SK-N-SH (cell line): Measurements from ENCODE around the gene OSBPL9. TPM values are rescaled to one million over a fixed set of nuclear protein-coding genes. Genes with fewer than 3 reads are reported as not detected.

Experiments
- CTCF ChIA-PET: fragments of 300-600, 350-600 bp; formaldehyde crosslinking; extraction: SDS; loops from one replicate; lab custom pipeline; 2021; lab: Yijun Ruan, JAX
- POLR2A ChIA-PET: fragments of 350-600 bp; sonication (Branson Sonifier 250); formaldehyde crosslinking; extraction: SDS; loops from one replicate; lab custom pipeline; 2020; ENCODE audit warnings: antibody characterized with exemption, inconsistent platforms; lab: Yijun Ruan, JAX
- DNase-seq: peaks from one replicate; pipeline ENCODE4 v3.0.0; 2012
- H2AFZ ChIP-seq: fragments of 200-600 bp; sonication (generic); 2 replicates; pipeline ENCODE4 v1.8.1; 2016; ENCODE audit warnings: antibody characterized with exemption, mild to moderate bottlenecking, low read depth
- H3F3A ChIP-seq: fragments of 200-600 bp; sonication (generic); replicated peaks from 2 replicates; pipeline ENCODE3; 2016; ENCODE audit warnings: antibody characterized with exemption, mild to moderate bottlenecking; ENCODE audit not compliant: insufficient read depth
- H3K27ac ChIP-seq, 2 experiments: fragments of 200-500 bp in 1 of 2; fragments of 200-600 bp in 1 of 2; sonication (Bioruptor generic) in 1 of 2; sonication (generic), shearing (Covaris generic) in 1 of 2; 2 replicates each; pipeline versions ENCODE4 v1.5.1 to v1.6.1; 2014 to 2016; ENCODE audit warnings: low read depth in 2 of 2, inconsistent platforms in 1 of 2, low read length in 1 of 2, mild to moderate bottlenecking in 1 of 2, mixed read lengths in 1 of 2
- H3K27me3 ChIP-seq: fragments of 200-600 bp; sonication (generic), shearing (Covaris generic); 2 replicates; pipeline ENCODE4 v1.6.1; 2016; ENCODE audit warnings: mixed run types; ENCODE audit not compliant: insufficient read depth
- H3K36me3 ChIP-seq, 2 experiments: fragments of 200-500 bp in 1 of 2; fragments of 200-600 bp in 1 of 2; sonication (Bioruptor generic) in 1 of 2; sonication (generic) in 1 of 2; replicated peaks in 1 of 2; 2 replicates each; pipeline versions ENCODE3 to v1.5.1; 2014 to 2016; ENCODE audit warnings: low read length in 1 of 2, mild to moderate bottlenecking in 1 of 2; ENCODE audit not compliant: insufficient read depth in 2 of 2, control insufficient read depth in 1 of 2
- H3K4me1 ChIP-seq, 2 experiments: fragments of 200-500 bp in 1 of 2; fragments of 200-600 bp in 1 of 2; sonication (Bioruptor generic) in 1 of 2; sonication (generic), shearing (Covaris generic) in 1 of 2; 2 replicates each; pipeline versions ENCODE4 v1.5.1 to v1.6.1; 2014 to 2016; ENCODE audit warnings: low read depth in 1 of 2, low read length in 1 of 2, mixed run types in 1 of 2; ENCODE audit not compliant: insufficient read depth in 2 of 2, control insufficient read depth in 1 of 2
- H3K4me2 ChIP-seq: fragments of 200-600 bp; sonication (generic), shearing (Covaris generic); 2 replicates; pipeline ENCODE4 v1.6.1; 2017; ENCODE audit warnings: mixed run types
- H3K4me3 ChIP-seq, 2 experiments: fragments of 200-500 bp in 1 of 2; fragments of 200-600 bp in 1 of 2; sonication (Bioruptor generic) in 1 of 2; sonication (generic), shearing (Covaris generic) in 1 of 2; 2 replicates each; pipeline versions ENCODE4 v1.5.1 to v1.8.1; 2014 to 2016; ENCODE audit warnings: low read depth in 2 of 2, inconsistent platforms in 1 of 2, low read length in 1 of 2, mild to moderate bottlenecking in 1 of 2, mixed read lengths in 1 of 2, moderate library complexity in 1 of 2
- H3K79me2 ChIP-seq: fragments of 200-600 bp; sonication (generic); 2 replicates; pipeline ENCODE4 v1.8.1; 2017; ENCODE audit warnings: mild to moderate bottlenecking; ENCODE audit not compliant: insufficient read depth
- H3K9ac ChIP-seq: fragments of 200-600 bp; sonication (generic); 2 replicates; pipeline ENCODE4 v1.6.1; 2017; ENCODE audit warnings: mixed run types
- H3K9me2 ChIP-seq: fragments of 200-600 bp; sonication (generic); 2 replicates; pipeline ENCODE4 v1.6.1; 2017; ENCODE audit warnings: mixed run types
- H3K9me3 ChIP-seq: fragments of 200-600 bp; sonication (generic); 2 replicates; pipeline ENCODE4 v1.6.1; 2017; ENCODE audit warnings: mixed run types, mild to moderate bottlenecking, moderate library complexity
- H4K20me1 ChIP-seq: fragments of 200-600 bp; sonication (generic); 2 replicates; pipeline ENCODE4 v1.6.1; 2017; ENCODE audit warnings: mild to moderate bottlenecking, mixed run types; ENCODE audit not compliant: insufficient read depth
- CHD2 ChIP-seq: fragments of 150-350 bp; IDR thresholded peaks from 2 replicates; pipeline ENCODE4 v1.6.1; 2018; ENCODE audit warnings: low read length; ENCODE audit not compliant: partially characterized antibody
- CTCF ChIP-seq: fragments of 200-600 bp; sonication (generic); IDR thresholded peaks from 2 replicates; pipeline ENCODE4 v1.6.1; 2017; ENCODE audit warnings: antibody characterized with exemption, mild to moderate bottlenecking, moderate library complexity
- ELF1 ChIP-seq: IDR thresholded peaks from 2 replicates; pipeline ENCODE4 v1.4.0; 2012
- FOXJ3 ChIP-seq: sonication (generic); formaldehyde crosslinking; IDR thresholded peaks from 2 replicates; pipeline ENCODE4 v1.5.1; 2020; ENCODE audit warnings: mild to moderate bottlenecking, missing genetic modification reagents
- GABPA ChIP-seq: IDR thresholded peaks from 2 replicates; pipeline ENCODE4 v1.4.0; 2012; ENCODE audit warnings: low read depth, mild to moderate bottlenecking
- JUND ChIP-seq: IDR thresholded peaks from 2 replicates; pipeline ENCODE4 v1.4.0; 2012
- MEF2A ChIP-seq: IDR thresholded peaks from 2 replicates; pipeline ENCODE4 v1.4.0; 2012; ENCODE audit warnings: low read depth, borderline replicate concordance
- MXI1 ChIP-seq: IDR thresholded peaks from 2 replicates; pipeline ENCODE4 v1.6.1; 2012; ENCODE audit warnings: mild to moderate bottlenecking, low read depth, low read length, improper control_type of control experiment
- NRF1 ChIP-seq: IDR thresholded peaks from 2 replicates; pipeline ENCODE4 v1.6.1; 2012; ENCODE audit warnings: low read depth, mild to moderate bottlenecking, low read length
- POLR2AphosphoS5 ChIP-seq: IDR thresholded peaks from 2 replicates; pipeline ENCODE4 v1.6.1; 2012; ENCODE audit warnings: low read depth, low read length
- RAD21 ChIP-seq: IDR thresholded peaks from 2 replicates; pipeline ENCODE4 v1.6.1; 2012; ENCODE audit warnings: mild to moderate bottlenecking, low read length
- RCOR1 ChIP-seq: fragments of 150-350 bp; IDR thresholded peaks from 2 replicates; pipeline ENCODE4 v1.6.1; 2017; ENCODE audit warnings: antibody characterized with exemption, low read length
- SIN3A ChIP-seq: IDR thresholded peaks from 2 replicates; pipeline ENCODE4 v1.6.1; 2012; ENCODE audit warnings: low read depth, mild to moderate bottlenecking, low read length, moderate library complexity, borderline replicate concordance
- YY1 ChIP-seq: IDR thresholded peaks from 2 replicates; pipeline ENCODE4 v1.4.0; 2012; ENCODE audit warnings: low read depth, mild to moderate bottlenecking
- WGBS: methylation state at CpG from one replicate; pipeline ENCODE4 v1.1.6; 2017; ENCODE audit warnings: low lambda C conversion rate; 5-methylcytosine and 5-hydroxymethylcytosine counted together
- polyA plus RNA-seq, 3 experiments: library from polyadenylated mRNA; depleted of rRNA; stranded (reverse); fragments of >200 nt; gene quantifications; 2 replicates each; pipeline ENCODE4 v1.2.3, GENCODE V29; 2012

The OSBPL9 gene
- polyA plus RNA-seq, 1 of the 3 experiments (the other 2 are of a cell fraction) = 43.9 TPM

- H3K4me2 ChIP-seq = no peak overlapping the region
- H3K4me1 ChIP-seq = peaks cover 9 to 25% of the 10 kb centered on the region in 2 experiments
- H3K27ac ChIP-seq = no peak overlapping the region
- DNase-seq = no peak
- H3K27me3 ChIP-seq = no peaks in the 10 kb centered on the region
- no peak overlapping the region for H3K4me3 ChIP-seq
- peaks cover 89% of the 10 kb centered on the region for H3K79me2 ChIP-seq
- peaks cover 6% of the 10 kb centered on the region for H3F3A ChIP-seq
- no peaks in the 10 kb centered on the region for H3K9me2 ChIP-seq
- ChIA-PET CTCF (interaction anchor here (1.1 kb wide), 1 partner anchor 10 kb away, joined by 3 read pairs; no protein-coding TSS in a partner anchor), POLR2A (no interaction called here)
- H3K9ac ChIP-seq = no peak overlapping the region
- TF ChIP-seq SIN3A = no peak
- TF ChIP-seq GABPA = no peak
- no peak for TF ChIP-seq MXI1
- H3K36me3 ChIP-seq = no peaks in the 10 kb centered on the region
- H2AFZ ChIP-seq = no peak overlapping the region
- peaks cover 8% of the 10 kb centered on the region; the same call in 1 of the 2 replicates for H4K20me1 ChIP-seq
- WGBS = 90% methylated on average over 7 of the region's 7 CpGs
- H3K9me3 ChIP-seq = no peaks in the 10 kb centered on the region
These were observed 4.3 kb downstream of the OSBPL9 start for GRCh38 chr1:51621161-51621560.

- Histone ChIP-seq H3K4me3 (no peak overlapping the region), H3K9ac (no peak overlapping the region), H2AFZ (no peak overlapping the region), H3K4me2 (peak overlapping the region; percentile 12; the same call in 1 of the 2 replicates), H3K9me2 (no peaks in the 10 kb centered on the region), H3K27ac (peak overlapping the region in 1 of 2 experiments; percentile 56; a peak in 2 of 4 replicates), H3K79me2 (peaks cover 96% of the 10 kb centered on the region), H3F3A (peaks cover 6% of the 10 kb centered on the region), H3K9me3 (no peaks in the 10 kb centered on the region), H4K20me1 (peaks cover 8% of the 10 kb centered on the region; the same call in 1 of the 2 replicates), H3K36me3 (no peaks in the 10 kb centered on the region), H3K27me3 (no peaks in the 10 kb centered on the region), H3K4me1 (peaks cover 9 to 25% of the 10 kb centered on the region in 2 experiments)
- CTCF ChIA-PET = no interaction called here
- no peak for DNase-seq
- TF ChIP-seq MEF2A (no peak), POLR2AphosphoS5 (no peak), ELF1 (no peak), NRF1 (no peak), GABPA (no peak), JUND (no peak), YY1 (no peak), RCOR1 (no peak), FOXJ3 (no peak), RAD21 (no peak), MXI1 (no peak), CHD2 (no peak), CTCF (no peak)
- POLR2A ChIA-PET = no interaction called here
- 73% methylated on average over 2 of the region's 2 CpGs for WGBS
These were observed 5.1 kb downstream of the OSBPL9 start for GRCh38 chr1:51621841-51622454.
